PFSK-1 (cell line): ENCODE results near the gene P2RX2.

ENCODE experiments used
- POLR2AphosphoS5 ChIP-seq: IDR thresholded peaks from 2 replicates; pipeline ENCODE4 v1.6.1; 2012; ENCODE audit warnings: low read depth, mild to moderate bottlenecking, control low read depth, low read length, moderate library complexity
- SIN3A ChIP-seq: IDR thresholded peaks from 2 replicates; pipeline ENCODE4 v1.6.1; 2012; ENCODE audit warnings: mild to moderate bottlenecking, low read length, moderate library complexity, borderline replicate concordance; ENCODE audit not compliant: insufficient read depth
- TAF1 ChIP-seq: IDR thresholded peaks from 2 replicates; pipeline ENCODE4 v1.6.1; 2012; ENCODE audit warnings: low read length, control low read depth, borderline replicate concordance; ENCODE audit not compliant: insufficient read depth

GRCh38 chr12:132603240-132604150, 15.1 kb upstream of the P2RX2 start:
- TF ChIP-seq POLR2AphosphoS5, result no peak
- TF ChIP-seq TAF1, result no peak
- TF ChIP-seq SIN3A, result no peak
